BJ (cell line): ENCODE results near the gene FPR2. TPM values are rescaled to one million over a fixed set of nuclear protein-coding genes. Genes with fewer than 3 reads are reported as not detected.

Experiments used
- CTCF ChIA-PET: fragments of 350-600 bp; formaldehyde crosslinking; extraction: SDS; loops from one replicate; lab custom pipeline; 2021; ENCODE audit warnings: antibody characterized with exemption, inconsistent platforms; lab: Yijun Ruan, JAX
- POLR2A ChIA-PET: fragments of 300-600 bp; sonication (Branson Sonifier 250); formaldehyde crosslinking; extraction: SDS; loops from one replicate; lab custom pipeline; 2021; ENCODE audit warnings: antibody characterized with exemption; lab: Charles Lee
- DNase-seq: peaks from one replicate; pipeline ENCODE4 v3.0.0-alpha.2; 2011; ENCODE audit warnings: low read depth
- H3K27me3 ChIP-seq: 2 replicates; pipeline ENCODE4 v1.6.0; 2011; ENCODE audit warnings: low read length; ENCODE audit not compliant: control insufficient read depth, insufficient read depth
- H3K36me3 ChIP-seq: 2 replicates; pipeline ENCODE4 v1.5.1; 2011; ENCODE audit warnings: low read length; ENCODE audit not compliant: control insufficient read depth, insufficient read depth
- H3K4me3 ChIP-seq: 2 replicates; pipeline ENCODE4 v1.5.1; 2011; ENCODE audit warnings: low read depth, mild to moderate bottlenecking, control low read depth, low read length
- polyA plus RNA-seq: library from polyadenylated mRNA; depleted of rRNA; stranded (reverse); fragments of >200 nt; gene quantifications from 2 replicates; pipeline ENCODE4 v1.2.3, GENCODE V29; 2011; rRNA removed
- TF ChIP-seq, protein P1 (sequence below): IDR thresholded peaks from 2 replicates; pipeline ENCODE4 v1.5.1; 2011; ENCODE audit warnings: low read depth, mild to moderate bottlenecking, control low read depth, inconsistent platforms, low read length, moderate library complexity; ENCODE audit not compliant: insufficient read depth

The FPR2 gene
- polyA plus RNA-seq, 1 experiment, result not detected

DNA sequence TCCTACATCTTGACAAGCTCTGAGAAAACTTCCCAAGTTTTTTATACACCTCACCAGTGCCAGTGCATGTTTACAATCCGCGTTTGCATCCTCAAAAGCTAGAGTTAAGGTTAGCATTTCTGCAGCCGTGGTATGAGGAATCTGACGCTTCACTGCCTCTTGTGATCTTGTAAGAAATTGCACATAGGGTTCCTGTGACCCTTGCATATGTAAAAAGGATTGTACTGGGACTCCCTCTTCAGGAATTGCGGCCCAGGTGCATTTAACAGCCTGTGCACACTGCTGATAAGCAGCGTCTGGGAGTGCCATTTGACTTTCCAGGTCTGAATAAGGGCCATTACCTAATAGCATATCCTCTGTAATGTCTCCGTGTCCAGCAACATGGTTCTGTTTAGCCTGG lies 49.2 kb downstream of the FPR2 start:
- Histone ChIP-seq H3K27me3 (no peaks in the 10 kb centered on the region), H3K4me3 (no peak overlapping the region), H3K36me3 (no peaks in the 10 kb centered on the region)
- ChIA-PET CTCF (no interaction called here), POLR2A (no interaction called here)
- no peak for DNase-seq
- TF ChIP-seq, protein P1, sequence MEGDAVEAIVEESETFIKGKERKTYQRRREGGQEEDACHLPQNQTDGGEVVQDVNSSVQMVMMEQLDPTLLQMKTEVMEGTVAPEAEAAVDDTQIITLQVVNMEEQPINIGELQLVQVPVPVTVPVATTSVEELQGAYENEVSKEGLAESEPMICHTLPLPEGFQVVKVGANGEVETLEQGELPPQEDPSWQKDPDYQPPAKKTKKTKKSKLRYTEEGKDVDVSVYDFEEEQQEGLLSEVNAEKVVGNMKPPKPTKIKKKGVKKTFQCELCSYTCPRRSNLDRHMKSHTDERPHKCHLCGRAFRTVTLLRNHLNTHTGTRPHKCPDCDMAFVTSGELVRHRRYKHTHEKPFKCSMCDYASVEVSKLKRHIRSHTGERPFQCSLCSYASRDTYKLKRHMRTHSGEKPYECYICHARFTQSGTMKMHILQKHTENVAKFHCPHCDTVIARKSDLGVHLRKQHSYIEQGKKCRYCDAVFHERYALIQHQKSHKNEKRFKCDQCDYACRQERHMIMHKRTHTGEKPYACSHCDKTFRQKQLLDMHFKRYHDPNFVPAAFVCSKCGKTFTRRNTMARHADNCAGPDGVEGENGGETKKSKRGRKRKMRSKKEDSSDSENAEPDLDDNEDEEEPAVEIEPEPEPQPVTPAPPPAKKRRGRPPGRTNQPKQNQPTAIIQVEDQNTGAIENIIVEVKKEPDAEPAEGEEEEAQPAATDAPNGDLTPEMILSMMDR, result no peak

DNA sequence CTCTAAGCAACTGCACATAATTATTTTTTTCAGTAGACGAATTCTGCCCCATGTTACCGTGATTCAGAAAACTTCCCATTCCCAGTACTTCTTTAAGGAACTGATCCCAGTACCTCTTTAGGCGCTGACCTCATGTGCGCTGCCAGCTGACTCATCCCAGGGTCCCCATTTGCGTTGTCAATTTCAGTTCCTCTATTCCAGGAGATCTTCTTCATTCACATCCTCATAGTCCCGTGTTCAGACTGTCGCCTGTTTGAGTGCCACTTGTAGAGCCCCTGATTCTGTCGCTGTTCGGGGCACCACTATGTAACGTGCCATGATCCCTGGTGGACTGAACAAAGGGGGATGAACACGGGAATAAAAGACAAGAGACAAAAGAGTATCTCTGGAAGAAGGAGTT lies 50.4 kb downstream of the FPR2 start:
- ChIA-PET POLR2A (no interaction called here), CTCF (no interaction called here)
- Histone ChIP-seq H3K27me3 (no peaks in the 10 kb centered on the region), H3K4me3 (no peak overlapping the region), H3K36me3 (no peaks in the 10 kb centered on the region)
- TF ChIP-seq, protein P1, result no peak
- no peak for DNase-seq

DNA sequence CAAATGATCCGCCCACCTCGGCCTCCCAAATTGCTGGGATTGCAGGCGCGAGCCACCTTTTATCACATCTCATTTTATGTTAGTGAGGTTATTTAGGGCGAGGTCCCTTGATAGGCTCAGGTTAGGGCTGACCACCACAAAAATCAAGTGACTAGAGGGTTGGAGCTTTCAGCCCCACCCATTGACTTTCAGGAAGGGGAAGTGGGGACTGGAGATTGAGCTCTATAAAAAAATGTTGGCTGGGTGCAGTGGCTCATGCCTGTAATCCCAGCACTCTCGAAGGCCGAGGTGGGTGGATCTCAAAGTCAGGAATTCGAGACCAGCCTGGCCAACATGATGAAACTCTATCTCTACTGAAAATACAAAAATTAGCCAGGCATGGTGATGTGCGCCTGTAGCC lies 54.1 kb downstream of the FPR2 start:
- H3K27me3 ChIP-seq, result no peaks in the 10 kb centered on the region
- ChIA-PET POLR2A (no interaction called here), CTCF (no interaction called here)
- H3K4me3 ChIP-seq, result no peak overlapping the region
- TF ChIP-seq, protein P1, result no peak
- no peak for DNase-seq
- no peaks in the 10 kb centered on the region for H3K36me3 ChIP-seq

DNA sequence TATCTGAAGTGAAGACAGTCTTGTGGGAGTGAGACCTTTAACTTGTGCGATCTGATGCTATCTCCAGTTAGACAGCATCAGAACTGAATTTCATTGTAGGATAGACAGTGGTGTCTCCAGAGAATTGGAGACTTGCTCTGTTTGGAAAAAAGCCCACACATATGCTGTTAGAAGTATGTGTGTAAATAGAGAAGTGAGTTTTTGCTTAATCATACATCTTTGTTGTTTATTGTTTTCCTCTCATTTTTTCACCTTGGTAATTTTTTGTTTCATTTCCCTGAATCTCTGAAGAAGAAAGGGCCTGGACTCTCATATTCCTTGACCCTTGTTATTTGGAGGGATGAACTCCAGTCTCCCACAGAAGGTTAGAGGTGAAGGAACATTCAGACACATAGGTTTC lies 55.7 kb downstream of the FPR2 start:
- DNase-seq, result no peak
- POLR2A ChIA-PET, result no interaction called here
- Histone ChIP-seq H3K36me3 (no peaks in the 10 kb centered on the region), H3K27me3 (no peaks in the 10 kb centered on the region), H3K4me3 (no peak overlapping the region)
- CTCF ChIA-PET, result no interaction called here
- TF ChIP-seq, protein P1, result no peak

DNA sequence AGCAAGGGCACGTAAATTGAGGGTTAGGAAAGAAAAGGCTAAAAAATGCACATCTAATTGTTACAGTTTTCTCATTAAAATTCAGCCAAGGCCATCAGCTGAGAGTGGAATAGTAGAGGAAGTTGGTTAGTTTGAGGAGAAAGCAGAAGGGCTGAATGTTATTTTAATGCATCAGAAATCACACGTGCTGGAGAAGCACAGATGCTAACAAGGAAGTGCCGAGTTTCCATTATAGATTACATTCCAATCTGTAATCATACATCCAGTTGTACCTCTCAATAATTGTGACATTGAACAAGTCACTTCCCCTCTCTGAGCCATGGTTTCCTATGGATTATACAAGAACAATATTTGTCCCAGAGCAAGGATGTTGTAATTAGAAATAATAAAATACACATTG lies 59.0 kb downstream of the FPR2 start:
- CTCF ChIA-PET, result no interaction called here
- DNase-seq, result no peak
- TF ChIP-seq, protein P1, result no peak
- H3K27me3 ChIP-seq, result no peaks in the 10 kb centered on the region
- H3K4me3 ChIP-seq, result no peak overlapping the region
- POLR2A ChIA-PET, result no interaction called here
- H3K36me3 ChIP-seq, result no peaks in the 10 kb centered on the region

Other genes with a start within 250 kb of the FPR2 start
- gene SIGLEC6, start 229.5 kb upstream of the FPR2 start, polyA plus RNA-seq, result not detected in 2 replicates
- gene ZNF175, start 189.9 kb upstream of the FPR2 start, polyA plus RNA-seq, result 6.3 and 8.5 TPM in 2 replicates
- gene SIGLEC5, start 130.8 kb upstream of the FPR2 start, polyA plus RNA-seq, result not detected in 2 replicates
- gene SIGLEC14, start 114.4 kb upstream of the FPR2 start, polyA plus RNA-seq, result not detected in 2 replicates
- 6.4 and 8.5 TPM in 2 replicates for gene SPACA6, start 67.8 kb upstream of the FPR2 start, polyA plus RNA-seq
- gene HAS1, start 37.2 kb upstream of the FPR2 start, polyA plus RNA-seq, result not detected in 2 replicates
- not detected in 2 replicates for gene FPR1, start 9.3 kb upstream of the FPR2 start, polyA plus RNA-seq
- gene FPR3, start 34.0 kb downstream of the FPR2 start, polyA plus RNA-seq, result not detected in 2 replicates
- 4.6 and 8.3 TPM in 2 replicates for gene ZNF577, start 126.8 kb downstream of the FPR2 start, polyA plus RNA-seq
- 2.5 and 4.5 TPM in 2 replicates for gene ZNF649, start 143.8 kb downstream of the FPR2 start, polyA plus RNA-seq
- 5.1 and 6.6 TPM in 2 replicates for gene ZNF613, start 166.3 kb downstream of the FPR2 start, polyA plus RNA-seq
- gene ZNF350, start 225.7 kb downstream of the FPR2 start, polyA plus RNA-seq, result 5.5 and 8.0 TPM in 2 replicates
- gene ZNF615, start 247.0 kb downstream of the FPR2 start, polyA plus RNA-seq, result 3.8 and 6.2 TPM in 2 replicates